Body of pancreas (tissue), 4 donors: ENCODE results near the gene YBEY.

Experiments used
- CTCF ChIP-seq, 7 experiments: fragments of 450-650 bp in 4 of 7; fragments of 200-600 bp in 3 of 7; sonication (generic) in 3 of 7; IDR thresholded peaks; one replicate each; pipeline ENCODE4 v1.5.1; 2016 to 2019; ENCODE audit warnings: antibody characterized with exemption in 7 of 7
- POLR2A ChIP-seq, 3 donors: fragments of 450-650 bp; IDR thresholded peaks; one replicate each; pipeline ENCODE4 v1.6.1; 2016; ENCODE audit warnings: antibody characterized with exemption in 3 of 3, mild to moderate bottlenecking in 2 of 3

- no peak for TF ChIP-seq CTCF (IDR thresholded peaks at IDR 0.05)
- no peak for TF ChIP-seq POLR2A (IDR thresholded peaks at IDR 0.05)
These were observed 42.2 kb upstream of the YBEY start for GRCh38 chr21:46243960-46244361.
